Epithelial cell of esophagus (primary cell): ENCODE data around the gene UNC5C.

Experiments
- DNase-seq: peaks from one replicate; pipeline ENCODE4 v3.0.0; 2010; ENCODE audit warnings: low read depth
- H3K4me3 ChIP-seq: 2 replicates; pipeline ENCODE4 v1.5.1; 2011; ENCODE audit warnings: mild to moderate bottlenecking, low read length, control low read depth
- TF ChIP-seq, protein P1 (sequence below): IDR thresholded peaks from 2 replicates; pipeline ENCODE4 v1.5.1; 2011; ENCODE audit warnings: low read depth, mild to moderate bottlenecking, low read length, control low read depth, inconsistent platforms; ENCODE audit not compliant: insufficient read depth; ENCODE audit errors: missing control alignments

Gene UNC5C

DNA sequence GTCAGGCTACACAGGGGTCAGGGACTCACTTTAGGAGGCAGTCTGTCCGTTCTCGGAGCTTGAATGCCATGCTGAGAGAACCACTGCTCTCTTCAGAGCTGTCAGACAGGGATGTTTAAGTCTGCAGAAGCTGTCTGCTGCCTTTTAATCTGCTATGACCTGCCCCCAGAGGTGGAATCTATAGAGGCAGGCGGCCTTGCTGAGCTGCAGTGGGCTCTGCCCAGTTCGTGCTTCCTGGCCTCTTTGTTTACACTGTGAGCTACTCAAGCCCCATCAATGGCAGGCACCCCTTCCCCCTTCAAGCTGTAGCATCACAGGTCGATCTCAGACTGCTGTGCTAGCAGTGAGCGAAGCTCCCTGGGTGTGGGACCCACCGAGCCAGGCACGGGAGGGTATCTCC, 31.5 kb upstream of the UNC5C start:
- DNase-seq, result no peak
- H3K4me3 ChIP-seq, result no peak overlapping the region
- TF ChIP-seq, protein P1, sequence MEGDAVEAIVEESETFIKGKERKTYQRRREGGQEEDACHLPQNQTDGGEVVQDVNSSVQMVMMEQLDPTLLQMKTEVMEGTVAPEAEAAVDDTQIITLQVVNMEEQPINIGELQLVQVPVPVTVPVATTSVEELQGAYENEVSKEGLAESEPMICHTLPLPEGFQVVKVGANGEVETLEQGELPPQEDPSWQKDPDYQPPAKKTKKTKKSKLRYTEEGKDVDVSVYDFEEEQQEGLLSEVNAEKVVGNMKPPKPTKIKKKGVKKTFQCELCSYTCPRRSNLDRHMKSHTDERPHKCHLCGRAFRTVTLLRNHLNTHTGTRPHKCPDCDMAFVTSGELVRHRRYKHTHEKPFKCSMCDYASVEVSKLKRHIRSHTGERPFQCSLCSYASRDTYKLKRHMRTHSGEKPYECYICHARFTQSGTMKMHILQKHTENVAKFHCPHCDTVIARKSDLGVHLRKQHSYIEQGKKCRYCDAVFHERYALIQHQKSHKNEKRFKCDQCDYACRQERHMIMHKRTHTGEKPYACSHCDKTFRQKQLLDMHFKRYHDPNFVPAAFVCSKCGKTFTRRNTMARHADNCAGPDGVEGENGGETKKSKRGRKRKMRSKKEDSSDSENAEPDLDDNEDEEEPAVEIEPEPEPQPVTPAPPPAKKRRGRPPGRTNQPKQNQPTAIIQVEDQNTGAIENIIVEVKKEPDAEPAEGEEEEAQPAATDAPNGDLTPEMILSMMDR, result no peak

DNA sequence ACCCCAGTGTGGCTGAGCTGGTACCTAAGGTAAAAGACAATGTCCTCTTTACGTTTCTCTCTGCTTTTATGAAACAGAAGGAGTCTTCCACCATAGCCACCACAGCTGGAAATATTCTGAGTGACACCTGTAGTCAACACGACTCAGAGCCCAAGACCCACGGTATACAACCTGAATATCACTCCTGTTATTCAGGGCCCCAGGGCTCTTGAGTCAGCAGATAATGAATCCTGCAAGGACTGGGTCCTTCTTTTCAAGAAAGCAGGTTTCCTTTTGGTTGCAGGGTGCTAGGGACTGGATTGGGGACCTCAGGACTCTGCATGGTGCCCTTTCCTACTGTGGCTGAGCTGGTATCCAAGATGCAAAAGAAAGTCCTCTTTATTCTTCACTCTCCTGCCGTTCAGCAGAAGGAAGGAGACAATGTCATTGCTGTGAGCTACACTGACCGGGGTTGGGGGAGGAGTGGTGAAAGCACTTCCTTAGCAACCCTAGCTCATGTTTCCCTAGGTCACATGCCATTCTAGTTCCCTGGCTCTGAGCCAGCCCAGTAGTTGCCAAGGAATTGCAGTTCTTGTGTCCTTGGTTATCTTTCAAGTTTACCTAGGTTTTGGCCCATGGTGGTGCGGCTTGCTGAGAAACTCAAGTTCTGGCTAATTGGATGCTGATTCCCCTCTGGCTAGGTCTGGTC, 23.7 kb upstream of the UNC5C start:
- H3K4me3 ChIP-seq, result no peak overlapping the region
- TF ChIP-seq, protein P1, result no peak

DNA sequence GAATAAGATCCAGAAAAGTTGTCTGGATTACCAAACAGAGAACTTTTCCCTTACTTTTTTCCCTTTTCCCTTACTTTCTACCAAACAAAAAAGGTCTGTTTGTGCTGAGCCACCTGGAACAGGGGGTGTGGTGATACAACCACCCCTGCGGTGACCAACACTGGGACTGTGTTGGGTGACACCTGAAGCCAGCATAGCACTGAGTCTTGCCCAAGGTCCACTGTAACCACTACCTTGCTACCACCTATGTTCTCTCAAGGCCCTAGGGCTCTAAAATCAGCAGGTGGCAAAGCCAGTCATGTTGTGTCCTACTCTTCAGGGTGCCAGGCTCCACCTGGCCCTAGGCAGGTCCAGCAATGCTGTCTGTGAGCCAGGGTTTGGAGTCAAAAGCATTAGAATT, 22.8 kb upstream of the UNC5C start:
- H3K4me3 ChIP-seq, result no peak overlapping the region
- TF ChIP-seq, protein P1, result no peak
- no peak for DNase-seq

More for the DNA sequence above, 23.7 kb upstream of the UNC5C start:
- peak; percentile 85 for DNase-seq

DNA sequence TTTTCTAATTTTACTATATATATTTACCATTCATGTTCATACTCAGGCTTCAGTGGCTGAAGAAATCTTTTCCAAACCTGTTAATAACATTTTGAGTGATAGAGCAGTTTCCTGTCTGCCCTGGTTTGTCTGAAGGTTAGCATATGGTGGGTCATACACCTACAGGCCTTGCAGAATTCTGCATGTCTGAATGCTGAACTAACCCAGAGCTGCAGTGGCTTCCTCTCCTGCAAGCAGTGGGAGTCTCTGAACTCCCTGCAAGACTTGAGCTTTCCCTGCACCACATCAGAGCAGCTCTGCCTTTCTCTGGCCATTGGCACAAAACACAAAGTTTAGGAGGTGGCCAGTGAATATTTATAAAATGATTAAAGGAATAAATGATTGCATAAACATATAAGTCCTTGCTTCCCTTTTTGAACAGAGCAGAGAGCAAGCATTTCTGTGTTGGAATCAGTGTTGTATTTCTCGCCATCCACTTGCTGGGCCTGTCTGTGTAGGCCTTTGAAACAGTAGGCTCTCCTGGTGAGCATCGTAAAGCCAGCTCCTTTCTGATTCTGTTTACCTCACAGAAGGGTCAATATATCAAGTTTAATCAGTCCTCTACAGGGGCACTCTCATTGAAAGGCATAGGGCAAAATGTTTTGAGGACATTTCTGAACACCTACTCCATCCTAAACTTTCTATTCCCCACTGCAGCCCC, 15.0 kb upstream of the UNC5C start:
- no peak for DNase-seq
- TF ChIP-seq, protein P1, result no peak
- no peak overlapping the region for H3K4me3 ChIP-seq

DNA sequence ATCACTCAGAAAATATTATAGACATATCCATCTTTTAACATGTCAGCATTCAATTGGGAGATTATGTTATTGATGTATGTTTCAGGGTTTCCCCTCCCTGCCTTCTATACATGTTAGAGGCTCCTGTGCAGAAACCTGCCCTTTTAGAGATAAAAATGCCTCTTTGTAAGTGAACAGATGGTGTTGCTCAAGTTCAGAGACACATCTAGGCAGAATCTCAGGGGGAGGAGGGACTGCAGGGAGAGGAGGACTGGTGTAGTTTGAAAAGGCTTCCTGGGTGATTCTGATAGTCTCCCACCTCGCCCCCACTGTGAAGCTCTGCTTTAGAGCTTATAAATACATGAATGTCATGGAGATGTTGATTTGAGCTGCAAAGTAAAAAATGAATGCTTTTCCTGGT, 12.0 kb upstream of the UNC5C start:
- no peak for DNase-seq
- TF ChIP-seq, protein P1, result no peak
- H3K4me3 ChIP-seq, result no peak overlapping the region

DNA sequence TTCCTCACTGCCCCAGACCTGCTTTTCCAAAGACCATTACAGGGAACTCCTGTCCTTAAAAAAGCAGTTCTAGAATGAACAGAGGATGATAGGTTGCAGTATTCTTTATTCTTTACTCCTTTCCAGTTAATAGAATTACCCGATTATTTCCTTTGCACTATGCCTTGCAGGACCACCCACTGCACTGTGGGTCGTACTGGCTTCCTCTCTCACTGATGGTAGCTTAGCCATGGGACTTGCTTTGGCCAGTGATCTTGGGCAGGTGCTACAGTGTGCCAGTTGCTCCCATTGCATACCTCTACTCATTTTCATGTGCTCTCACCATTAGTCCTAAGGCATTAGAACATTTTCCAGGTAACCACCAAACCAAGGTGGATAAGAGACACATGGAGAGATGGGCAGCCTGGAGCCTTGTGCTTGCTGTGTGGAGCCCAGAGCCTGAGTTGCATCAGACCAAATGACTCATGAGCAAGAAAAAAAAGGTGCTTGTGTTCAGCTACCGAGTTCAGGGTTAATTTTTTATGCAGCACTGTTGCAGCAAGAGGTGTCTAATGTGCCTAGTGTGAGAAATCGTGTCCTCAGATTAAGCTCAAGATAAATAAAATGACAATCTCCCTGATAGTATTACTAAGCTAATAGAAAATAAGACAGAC, 7.6 kb upstream of the UNC5C start:
- DNase-seq, result peak; percentile 81
- no peak overlapping the region for H3K4me3 ChIP-seq
- TF ChIP-seq, protein P1, result no peak
